ENCODE measurements around the gene CHRD. TPM values are rescaled to one million over a fixed set of nuclear protein-coding genes. Genes with fewer than 3 reads are reported as not detected.

CHRD gene
- total RNA-seq, 1 donor from 2014 or later = 5.6 TPM

- no peaks in the 10 kb centered on the region for H3K4me1 Mint-ChIP-seq
- H3K9me3 Mint-ChIP-seq = no peaks in the 10 kb centered on the region
- no peaks in the 10 kb centered on the region for H3K27me3 Mint-ChIP-seq (ENCODE audit: low read depth)
- DNase-seq (ENCODE audit: low spot score in 2 of 2, unreplicated experiment in 2 of 2) = no peak
- no peak for TF ChIP-seq CTCF (IDR thresholded peaks at IDR 0.05; ENCODE audit: unreplicated experiment)
- H3K36me3 Mint-ChIP-seq = no peaks in the 10 kb centered on the region
- H3K27ac Mint-ChIP-seq = no peak overlapping the region
- no peak overlapping the region for H3K4me3 Mint-ChIP-seq
These were observed 29.6 kb downstream of the CHRD start for GRCh38 chr3:184409331-184409926.

GRCh38 chr3:184409946-184410500 lies 30.2 kb downstream of the CHRD start:
- Mint-ChIP-seq H3K9me3 (no peaks in the 10 kb centered on the region), H3K27ac (no peak overlapping the region), H3K36me3 (no peaks in the 10 kb centered on the region), H3K27me3 (ENCODE audit: low read depth) (no peaks in the 10 kb centered on the region), H3K4me1 (no peaks in the 10 kb centered on the region), H3K4me3 (no peak overlapping the region)
- TF ChIP-seq CTCF (IDR thresholded peaks at IDR 0.05; ENCODE audit: unreplicated experiment) = no peak
- DNase-seq (ENCODE audit: low spot score in 2 of 2, unreplicated experiment in 2 of 2) = no peak

- no peak overlapping the region for H3K27ac Mint-ChIP-seq
- no peak for TF ChIP-seq CTCF (IDR thresholded peaks at IDR 0.05; ENCODE audit: unreplicated experiment)
- no peak overlapping the region for H3K4me3 Mint-ChIP-seq
- H3K36me3 Mint-ChIP-seq = no peaks in the 10 kb centered on the region
- H3K27me3 Mint-ChIP-seq (ENCODE audit: low read depth) = no peaks in the 10 kb centered on the region
- no peak for DNase-seq (ENCODE audit: low spot score in 2 of 2, unreplicated experiment in 2 of 2)
- H3K9me3 Mint-ChIP-seq = no peaks in the 10 kb centered on the region
- H3K4me1 Mint-ChIP-seq = no peaks in the 10 kb centered on the region
These were observed 34.8 kb downstream of the CHRD start for GRCh38 chr3:184414418-184415202.

- H3K36me3 Mint-ChIP-seq = no peaks in the 10 kb centered on the region
- no peak overlapping the region for H3K4me3 Mint-ChIP-seq
- no peaks in the 10 kb centered on the region for H3K4me1 Mint-ChIP-seq
- no peak overlapping the region for H3K27ac Mint-ChIP-seq
- no peak for DNase-seq (ENCODE audit: low spot score in 2 of 2, unreplicated experiment in 2 of 2)
- no peaks in the 10 kb centered on the region for H3K9me3 Mint-ChIP-seq
- H3K27me3 Mint-ChIP-seq (ENCODE audit: low read depth) = no peaks in the 10 kb centered on the region
- TF ChIP-seq CTCF (IDR thresholded peaks at IDR 0.05; ENCODE audit: unreplicated experiment) = no peak
These were observed 35.3 kb downstream of the CHRD start for GRCh38 chr3:184415203-184415490.

- no peak overlapping the region for H3K27ac Mint-ChIP-seq
- no peak overlapping the region for H3K4me3 Mint-ChIP-seq
- H3K9me3 Mint-ChIP-seq = peaks cover 2% of the 10 kb centered on the region
- no peaks in the 10 kb centered on the region for H3K27me3 Mint-ChIP-seq (ENCODE audit: low read depth)
- TF ChIP-seq CTCF (IDR thresholded peaks at IDR 0.05; ENCODE audit: unreplicated experiment) = peak; percentile 83
- no peaks in the 10 kb centered on the region for H3K4me1 Mint-ChIP-seq
- H3K36me3 Mint-ChIP-seq = no peaks in the 10 kb centered on the region
- peak; percentile 53 to 73 for DNase-seq (ENCODE audit: low spot score in 2 of 2, unreplicated experiment in 2 of 2)
These were observed 37.9 kb downstream of the CHRD start for GRCh38 chr3:184417619-184418327.

Data from mesothelial cell of epicardium (in vitro differentiated cells).